CD8-positive, alpha-beta memory T cell (primary cell): ENCODE measurements around the gene SIGLEC7. TPM values are rescaled to one million over a fixed set of nuclear protein-coding genes. Genes with fewer than 3 reads are reported as not detected.

ENCODE experiments used
- CTCF ChIA-PET: fragments of 350-600 bp; sonication (Branson Sonifier 250); formaldehyde crosslinking; loops from one replicate; lab custom pipeline; 2021; ENCODE audit warnings: antibody characterized with exemption; lab: Charles Lee
- POLR2A ChIA-PET: fragments of 350-600 bp; sonication (Branson Sonifier 250); formaldehyde crosslinking; loops from one replicate; lab custom pipeline; 2021; ENCODE audit warnings: antibody characterized with exemption; lab: Charles Lee
- DNase-seq, 5 donors: peaks; one replicate each; pipeline versions ENCODE4 v3.0.0 to v3.0.0-alpha.2; 2020 to 2022; ENCODE audit warnings: mixed read lengths in 1 of 5
- H3K27ac ChIP-seq: one replicate; pipeline ENCODE4 v1.7.0; 2013; ENCODE audit warnings: low read depth, mild to moderate bottlenecking, low read length, moderate library complexity
- H3K27me3 ChIP-seq: 2 replicates; pipeline ENCODE4 v1.7.0; 2013; ENCODE audit warnings: low read length, mild to moderate bottlenecking; ENCODE audit not compliant: insufficient read depth, poor library complexity, severe bottlenecking
- H3K36me3 ChIP-seq: 2 replicates; pipeline ENCODE4 v1.7.0; 2013; ENCODE audit warnings: mild to moderate bottlenecking, low read length, moderate library complexity; ENCODE audit not compliant: insufficient read depth
- H3K4me1 ChIP-seq: 2 replicates; pipeline ENCODE4 v1.7.0; 2013; ENCODE audit warnings: mild to moderate bottlenecking, low read length, moderate library complexity; ENCODE audit not compliant: insufficient read depth
- H3K4me3 ChIP-seq: 2 replicates; pipeline ENCODE4 v1.7.0; 2013; ENCODE audit warnings: mild to moderate bottlenecking, low read length
- H3K9me3 ChIP-seq: 2 replicates; pipeline ENCODE4 v1.7.0; 2013; ENCODE audit warnings: mild to moderate bottlenecking, low read length
- H3K27ac Mint-ChIP-seq, 8 donors: one replicate each; pipeline ENCODE4 v1.8.0; 2020 to 2021; ENCODE audit warnings: mixed read lengths in 8 of 8, mild to moderate bottlenecking in 6 of 8, inconsistent platforms in 3 of 8, moderate library complexity in 3 of 8
- H3K27me3 Mint-ChIP-seq, 2 donors: one replicate each; pipeline ENCODE4 v1.8.0; 2020 to 2021; ENCODE audit warnings: mixed read lengths in 2 of 2, mild to moderate bottlenecking in 1 of 2, moderate library complexity in 1 of 2
- H3K36me3 Mint-ChIP-seq, 3 donors: one replicate each; pipeline ENCODE4 v1.8.0; 2020 to 2021; ENCODE audit warnings: mixed read lengths in 3 of 3, inconsistent platforms in 1 of 3, mild to moderate bottlenecking in 1 of 3
- H3K4me1 Mint-ChIP-seq, 3 donors: one replicate each; pipeline ENCODE4 v1.8.0; 2020 to 2021; ENCODE audit warnings: mixed read lengths in 3 of 3, inconsistent platforms in 1 of 3, mild to moderate bottlenecking in 1 of 3
- H3K4me3 Mint-ChIP-seq, 7 donors: one replicate each; pipeline ENCODE4 v1.8.0; 2020 to 2021; ENCODE audit warnings: mixed read lengths in 7 of 7, mild to moderate bottlenecking in 6 of 7, moderate library complexity in 4 of 7, inconsistent platforms in 2 of 7
- H3K9me3 Mint-ChIP-seq, 5 donors: one replicate each; pipeline ENCODE4 v1.8.0; 2020 to 2022; ENCODE audit warnings: mixed read lengths in 5 of 5, mild to moderate bottlenecking in 3 of 5, moderate library complexity in 2 of 5, inconsistent platforms in 1 of 5
- polyA plus RNA-seq: library from polyadenylated mRNA; unstranded; fragments of 300-500 nt; fragmentation: Illumina TruSeq; gene quantifications from one replicate; pipeline ENCODE4 v1.2.3, GENCODE V29; 2021
- total RNA-seq, 2 experiments: library from RNA; stranded (reverse); gene quantifications; one replicate each; pipeline ENCODE4 v1.2.3, GENCODE V29; 2021

SIGLEC7 gene
- total RNA-seq (under 1 TPM; 0.42 to 0.46 TPM), polyA plus RNA-seq (2.5 TPM)

- Histone ChIP-seq H3K4me3 (no peak within 1 kb of the TSS), H3K27ac (no peak within 1 kb of the TSS), H3K4me1 (peaks cover 11% of the 10 kb centered on the region), H3K9me3 (no peaks in the 10 kb centered on the region), H3K27me3 (no peaks in the 10 kb centered on the region), H3K36me3 (no peaks in the 10 kb centered on the region)
- Mint-ChIP-seq H3K4me3 (peak within 1 kb of the TSS in 3 of 7 donors; percentile 5 to 61 (median 34)), H3K36me3 (peaks cover 0 to 2% (median 0%) of the 10 kb centered on the region in 3 donors), H3K9me3 (peaks cover 0 to 2% (median 0%) of the 10 kb centered on the region in 5 donors), H3K4me1 (peaks cover 19 to 25% (median 22%) of the 10 kb centered on the region in 3 donors), H3K27ac (peak within 1 kb of the TSS in 4 of 8 donors; percentile 51 to 60 (median 55)), H3K27me3 (peaks cover 6 to 35% of the 10 kb centered on the region in 2 donors)
- DNase-seq = no peak
- ChIA-PET CTCF (no interaction called here), POLR2A (no interaction called here)
Measured at GRCh38 chr19:51142119-51142518, at the start of gene SIGLEC7. Gene SIGLEC7 (plus strand): TSS chr19:51142301. CDS start chr19:51142370, 69 bp downstream.

DNA sequence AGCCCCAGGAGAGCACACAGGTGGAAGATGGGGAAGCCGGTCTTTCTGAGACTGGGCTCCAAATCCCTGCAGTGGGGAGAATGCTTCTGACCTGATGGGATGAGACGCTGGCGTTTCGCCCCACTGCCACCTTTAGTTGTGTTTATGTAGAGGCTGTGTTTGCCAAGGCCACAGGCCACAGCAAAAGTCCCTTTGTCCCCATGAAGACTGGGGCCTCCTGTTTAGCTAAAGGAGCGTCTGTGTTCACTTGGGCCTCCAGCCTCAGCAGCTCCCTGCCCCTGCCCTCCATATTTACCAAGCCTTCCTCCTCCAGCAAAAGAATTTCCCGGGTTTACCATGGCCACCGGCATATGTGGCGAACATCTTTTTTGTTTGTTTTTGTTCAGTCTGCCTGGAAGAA is 49.0 kb upstream of the SIGLEC7 start:
- no peak overlapping the region for H3K4me3 ChIP-seq
- H3K27ac ChIP-seq = no peak overlapping the region
- no peak overlapping the region for H3K4me3 Mint-ChIP-seq
- no peaks in the 10 kb centered on the region for H3K9me3 ChIP-seq
- H3K4me1 ChIP-seq = peaks cover 8% of the 10 kb centered on the region
- H3K27me3 Mint-ChIP-seq = no peaks in the 10 kb centered on the region
- peaks cover 10 to 14% (median 12%) of the 10 kb centered on the region in 3 donors for H3K4me1 Mint-ChIP-seq
- peak overlapping the region in 1 of 8 donors; percentile 44 for H3K27ac Mint-ChIP-seq
- no peaks in the 10 kb centered on the region for H3K36me3 ChIP-seq
- H3K9me3 Mint-ChIP-seq = no peaks in the 10 kb centered on the region
- H3K27me3 ChIP-seq = no peaks in the 10 kb centered on the region
- H3K36me3 Mint-ChIP-seq = peaks cover 3 to 16% (median 5%) of the 10 kb centered on the region in 3 donors
- ChIA-PET CTCF (no interaction called here), POLR2A (no interaction called here)
- no peak for DNase-seq

GRCh38 chr19:51093510-51094345 is 48.4 kb upstream of the SIGLEC7 start:
- Mint-ChIP-seq H3K27ac (peak overlapping the region in 1 of 8 donors; percentile 10), H3K9me3 (no peaks in the 10 kb centered on the region), H3K4me1 (peaks cover 10 to 14% (median 12%) of the 10 kb centered on the region in 3 donors), H3K36me3 (peaks cover 2 to 18% (median 5%) of the 10 kb centered on the region in 3 donors), H3K4me3 (no peak overlapping the region), H3K27me3 (no peaks in the 10 kb centered on the region)
- no peak overlapping the region for H3K4me3 ChIP-seq
- H3K9me3 ChIP-seq = no peaks in the 10 kb centered on the region
- no peaks in the 10 kb centered on the region for H3K27me3 ChIP-seq
- peaks cover 8% of the 10 kb centered on the region for H3K4me1 ChIP-seq
- DNase-seq = no peak
- H3K27ac ChIP-seq = no peak overlapping the region
- ChIA-PET CTCF (interaction anchor here (1.6 kb wide), 1 partner anchor 9 kb away, joined by 3 read pairs; no protein-coding TSS in a partner anchor), POLR2A (no interaction called here)
- no peaks in the 10 kb centered on the region for H3K36me3 ChIP-seq

- no peak overlapping the region for H3K27ac ChIP-seq
- ChIA-PET POLR2A (no interaction called here), CTCF (interaction anchor here (1.6 kb wide), 1 partner anchor 8 kb away, joined by 3 read pairs; no protein-coding TSS in a partner anchor)
- no peaks in the 10 kb centered on the region for H3K9me3 ChIP-seq
- Mint-ChIP-seq H3K27me3 (no peaks in the 10 kb centered on the region), H3K9me3 (no peaks in the 10 kb centered on the region), H3K27ac (peak overlapping the region in 1 of 8 donors; percentile 82), H3K36me3 (peaks cover 1 to 27% (median 5%) of the 10 kb centered on the region in 3 donors), H3K4me3 (no peak overlapping the region), H3K4me1 (peaks cover 16 to 21% (median 18%) of the 10 kb centered on the region in 3 donors)
- DNase-seq = peak in 3 of 5 donors; percentile 6 to 17 (median 7)
- H3K4me3 ChIP-seq = no peak overlapping the region
- no peaks in the 10 kb centered on the region for H3K36me3 ChIP-seq
- H3K27me3 ChIP-seq = no peaks in the 10 kb centered on the region
- peaks cover 8% of the 10 kb centered on the region for H3K4me1 ChIP-seq
Measured at GRCh38 chr19:51094696-51095279, 47.3 kb upstream of the SIGLEC7 start.

DNA sequence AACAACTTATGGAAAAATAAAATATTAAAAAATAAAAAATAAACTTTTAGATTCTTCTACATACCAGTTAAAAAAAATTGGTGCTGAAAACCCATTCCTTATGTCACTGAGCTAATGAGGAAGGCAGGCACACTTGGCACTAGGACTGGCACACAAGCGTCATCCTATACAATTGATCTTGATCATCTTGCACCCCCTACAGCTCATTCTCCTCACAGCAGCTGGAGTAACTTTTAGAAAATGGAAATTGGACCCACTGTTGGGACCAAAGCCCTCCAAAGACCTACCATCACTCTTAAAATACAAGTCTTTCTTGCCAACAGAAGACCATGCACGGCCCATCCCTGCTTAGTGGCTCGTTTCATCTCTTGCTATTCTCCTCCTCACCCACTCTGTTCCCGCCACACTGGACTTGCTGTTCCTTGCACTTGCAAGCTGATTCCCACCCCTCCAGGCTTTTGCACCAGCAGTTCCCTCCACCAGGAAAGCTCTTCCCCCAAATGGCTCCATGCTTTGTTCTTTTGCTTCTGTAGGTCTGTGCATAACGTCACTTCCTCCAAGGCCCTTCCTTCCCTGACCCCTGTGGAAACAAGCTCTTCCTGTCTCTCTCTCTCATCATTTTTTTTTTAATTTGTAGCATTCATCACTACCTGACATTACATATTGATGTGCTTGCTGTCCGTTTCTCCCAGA is 45.5 kb upstream of the SIGLEC7 start:
- no peak for DNase-seq
- peaks cover 25 to 28% (median 28%) of the 10 kb centered on the region in 3 donors for H3K4me1 Mint-ChIP-seq
- H3K4me3 Mint-ChIP-seq = peak overlapping the region in 1 of 7 donors; percentile 48
- Histone ChIP-seq H3K9me3 (no peaks in the 10 kb centered on the region), H3K4me3 (no peak overlapping the region), H3K27me3 (no peaks in the 10 kb centered on the region), H3K36me3 (no peaks in the 10 kb centered on the region), H3K4me1 (peaks cover 13% of the 10 kb centered on the region), H3K27ac (no peak overlapping the region)
- ChIA-PET POLR2A (no interaction called here), CTCF (interaction anchor here (1.1 kb wide), 1 partner anchor 18 kb away, joined by 3 read pairs; no protein-coding TSS in a partner anchor)
- no peaks in the 10 kb centered on the region for H3K9me3 Mint-ChIP-seq
- H3K27ac Mint-ChIP-seq = peak overlapping the region in 4 of 8 donors; percentile 14 to 61 (median 37)
- H3K36me3 Mint-ChIP-seq = peaks cover 2 to 43% (median 5%) of the 10 kb centered on the region in 3 donors
- H3K27me3 Mint-ChIP-seq = no peaks in the 10 kb centered on the region

- Histone ChIP-seq H3K4me1 (peaks cover 13% of the 10 kb centered on the region), H3K9me3 (no peaks in the 10 kb centered on the region), H3K4me3 (no peak overlapping the region), H3K36me3 (peaks cover under 1% of the 10 kb centered on the region), H3K27me3 (no peaks in the 10 kb centered on the region), H3K27ac (no peak overlapping the region)
- Mint-ChIP-seq H3K4me3 (peak overlapping the region in 2 of 7 donors; percentile 23 to 48), H3K9me3 (no peaks in the 10 kb centered on the region), H3K4me1 (peaks cover 30 to 32% (median 31%) of the 10 kb centered on the region in 3 donors), H3K27ac (peak overlapping the region in 4 of 8 donors; percentile 18 to 61 (median 40)), H3K36me3 (peaks cover 2 to 49% (median 5%) of the 10 kb centered on the region in 3 donors), H3K27me3 (no peaks in the 10 kb centered on the region)
- ChIA-PET CTCF (interaction anchor here (1.1 kb wide), 1 partner anchor 18 kb away, joined by 3 read pairs; no protein-coding TSS in a partner anchor), POLR2A (no interaction called here)
- peak; percentile 33 to 77 (median 65) for DNase-seq
Measured at GRCh38 chr19:51097166-51097738, 44.8 kb upstream of the SIGLEC7 start.

GRCh38 chr19:51097796-51098195 is 44.3 kb upstream of the SIGLEC7 start:
- Histone ChIP-seq H3K27ac (no peak overlapping the region), H3K4me3 (no peak overlapping the region), H3K9me3 (no peaks in the 10 kb centered on the region), H3K4me1 (peaks cover 13% of the 10 kb centered on the region), H3K36me3 (peaks cover 6% of the 10 kb centered on the region), H3K27me3 (no peaks in the 10 kb centered on the region)
- CTCF ChIA-PET = no interaction called here
- Mint-ChIP-seq H3K4me1 (peaks cover 35 to 37% (median 37%) of the 10 kb centered on the region in 3 donors), H3K36me3 (peaks cover 2 to 54% (median 5%) of the 10 kb centered on the region in 3 donors), H3K27ac (no peak overlapping the region), H3K9me3 (no peaks in the 10 kb centered on the region), H3K4me3 (peak overlapping the region in 1 of 7 donors; percentile 60), H3K27me3 (no peaks in the 10 kb centered on the region)
- POLR2A ChIA-PET = no interaction called here
- DNase-seq = no peak
